Measurements from ENCODE around the gene BICD1. TPM values are rescaled to one million over a fixed set of nuclear protein-coding genes. Genes with fewer than 3 reads are reported as not detected.
A peak's percentile ranks its signal among the peaks of the same experiment; 100 is the strongest.

BICD1 gene
- total and polyA plus RNA-seq, 2 of the 13 experiments (the other 11 are each of a cell fraction or from before 2014, with no cell fraction given) = 4.5 to 5.2 TPM

GRCh38 chr12:32399370-32400113, 292.9 kb downstream of the BICD1 start, which contains the start of gene FGD4 (continued):
- TF ChIP-seq ZNF235 (CRISPR knock-in tag; IDR thresholded peaks at IDR 0.05; ENCODE audit: borderline replicate concordance) (peak; percentile 70; the same call in 1 of the 2 replicates), UBTF (CRISPR knock-in tag; IDR thresholded peaks at IDR 0.05) (peak; percentile 96), TOE1 (CRISPR knock-in tag; IDR thresholded peaks at IDR 0.05) (no peak), ZHX1 (CRISPR knock-in tag; IDR thresholded peaks at IDR 0.05; ENCODE audit: low read depth) (no peak), MAX (IDR thresholded peaks at IDR 0.05) (peak; percentile 58), ZNF292 (CRISPR knock-in tag; IDR thresholded peaks at IDR 0.05; ENCODE audit: borderline replicate concordance, low read depth) (no peak), PTBP1 (IDR thresholded peaks at IDR 0.05; ENCODE audit: low read depth, low read length, poor library complexity, severe bottlenecking) (no peak), SOX5 (CRISPR knock-in tag; IDR thresholded peaks at IDR 0.05; ENCODE audit: borderline replicate concordance) (peak; percentile 8; the same call in 1 of the 2 replicates), SAP130 (CRISPR knock-in tag; IDR thresholded peaks at IDR 0.05; ENCODE audit: low read depth) (peak; percentile 60; the same call in 1 of the 2 replicates), BCL6 (CRISPR knock-in tag; IDR thresholded peaks at IDR 0.05) (peak; percentile 36; the same call in 1 of the 2 replicates), MZF1 (CRISPR knock-in tag; IDR thresholded peaks at IDR 0.05; ENCODE audit: borderline replicate concordance) (no peak), ZNF746 (CRISPR knock-in tag; IDR thresholded peaks at IDR 0.05) (peak; percentile 29; the same call in 1 of the 2 replicates), PATZ1 (CRISPR knock-in tag; IDR thresholded peaks at IDR 0.05) (peak; percentile 66; the same call in 1 of the 2 replicates), ZFP1 (CRISPR knock-in tag; IDR thresholded peaks at IDR 0.05) (no peak), NCOR1 (IDR thresholded peaks at IDR 0.05; ENCODE audit: borderline replicate concordance, low read length) (no peak), NKX3-1 (CRISPR knock-in tag; IDR thresholded peaks at IDR 0.05) (no peak), MATR3 (CRISPR knock-in tag; IDR thresholded peaks at IDR 0.05) (no peak), ZNF879 (CRISPR knock-in tag; IDR thresholded peaks at IDR 0.05) (peak; percentile 76; the same call in 1 of the 2 replicates), PHF21A (CRISPR knock-in tag; IDR thresholded peaks at IDR 0.05) (peak; percentile 66), JUNB (CRISPR knock-in tag; IDR thresholded peaks at IDR 0.05; ENCODE audit: borderline replicate concordance) (no peak), KLF9 (CRISPR knock-in tag; IDR thresholded peaks at IDR 0.05; ENCODE audit: low read depth) (no peak), EHMT2 (IDR thresholded peaks at IDR 0.05; ENCODE audit: borderline replicate concordance, low read depth, low read length) (no peak), NFIC (IDR thresholded peaks at IDR 0.05; ENCODE audit: low read length) (no peak), DNMT3B (CRISPR knock-in tag; conservative IDR thresholded peaks at IDR 0.05) (no peak)

Data from HepG2 (cell line).